ENCODE data around the gene PHIP.

- TF ChIP-seq, protein P1, sequence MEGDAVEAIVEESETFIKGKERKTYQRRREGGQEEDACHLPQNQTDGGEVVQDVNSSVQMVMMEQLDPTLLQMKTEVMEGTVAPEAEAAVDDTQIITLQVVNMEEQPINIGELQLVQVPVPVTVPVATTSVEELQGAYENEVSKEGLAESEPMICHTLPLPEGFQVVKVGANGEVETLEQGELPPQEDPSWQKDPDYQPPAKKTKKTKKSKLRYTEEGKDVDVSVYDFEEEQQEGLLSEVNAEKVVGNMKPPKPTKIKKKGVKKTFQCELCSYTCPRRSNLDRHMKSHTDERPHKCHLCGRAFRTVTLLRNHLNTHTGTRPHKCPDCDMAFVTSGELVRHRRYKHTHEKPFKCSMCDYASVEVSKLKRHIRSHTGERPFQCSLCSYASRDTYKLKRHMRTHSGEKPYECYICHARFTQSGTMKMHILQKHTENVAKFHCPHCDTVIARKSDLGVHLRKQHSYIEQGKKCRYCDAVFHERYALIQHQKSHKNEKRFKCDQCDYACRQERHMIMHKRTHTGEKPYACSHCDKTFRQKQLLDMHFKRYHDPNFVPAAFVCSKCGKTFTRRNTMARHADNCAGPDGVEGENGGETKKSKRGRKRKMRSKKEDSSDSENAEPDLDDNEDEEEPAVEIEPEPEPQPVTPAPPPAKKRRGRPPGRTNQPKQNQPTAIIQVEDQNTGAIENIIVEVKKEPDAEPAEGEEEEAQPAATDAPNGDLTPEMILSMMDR (IDR thresholded peaks at IDR 0.05), result no peak
- TF ChIP-seq POLR2A (IDR thresholded peaks at IDR 0.05), result no peak
Measured at GRCh38 chr6:78911218-78911940, 166.7 kb downstream of the PHIP start.
